ENCODE results near the gene PCYT2.

Gene PCYT2

GRCh38 chr17:81925860-81926450 lies 14.8 kb upstream of the PCYT2 start:
- no peak for TF ChIP-seq CTCF (IDR thresholded peaks at IDR 0.05; ENCODE audit: low read depth, low read length)
- no peak for DNase-seq (ENCODE audit: low read depth in 2 of 2)
- peak overlapping the region; percentile 77 to 87 for H3K4me3 ChIP-seq (replicated peaks in 1 of 2; ENCODE audit: low read depth in 2 of 2, low read length in 2 of 2)

GRCh38 chr17:81924557-81925532 lies 13.6 kb upstream of the PCYT2 start:
- DNase-seq (ENCODE audit: low read depth in 2 of 2) = no peak
- H3K4me3 ChIP-seq (replicated peaks in 1 of 2; ENCODE audit: low read depth in 2 of 2, low read length in 2 of 2) = no peak overlapping the region
- no peak for TF ChIP-seq CTCF (IDR thresholded peaks at IDR 0.05; ENCODE audit: low read depth, low read length)

- TF ChIP-seq CTCF (IDR thresholded peaks at IDR 0.05; ENCODE audit: low read depth, low read length) = no peak
- H3K4me3 ChIP-seq (replicated peaks in 1 of 2; ENCODE audit: low read depth in 2 of 2, low read length in 2 of 2) = peak overlapping the region; percentile 34 to 48
- peak; percentile 80 to 87 for DNase-seq (ENCODE audit: low read depth in 2 of 2)
Measured at GRCh38 chr17:81923302-81924260, 12.4 kb upstream of the PCYT2 start.

- TF ChIP-seq CTCF (IDR thresholded peaks at IDR 0.05; ENCODE audit: low read depth, low read length) = no peak
- DNase-seq (ENCODE audit: low read depth in 2 of 2) = no peak
- peak overlapping the region; percentile 34 to 48 for H3K4me3 ChIP-seq (replicated peaks in 1 of 2; ENCODE audit: low read depth in 2 of 2, low read length in 2 of 2)
Measured at GRCh38 chr17:81922566-81923301, 11.5 kb upstream of the PCYT2 start.

- TF ChIP-seq CTCF (IDR thresholded peaks at IDR 0.05; ENCODE audit: low read depth, low read length) = no peak
Measured at GRCh38 chr17:81921996-81922565, 10.9 kb upstream of the PCYT2 start.

More at GRCh38 chr17:81921996-81922565, 10.9 kb upstream of the PCYT2 start:
- DNase-seq (ENCODE audit: low read depth in 2 of 2) = no peak
- H3K4me3 ChIP-seq (replicated peaks in 1 of 2; ENCODE audit: low read depth in 2 of 2, low read length in 2 of 2) = no peak overlapping the region
